Mesothelial cell of epicardium (in vitro differentiated cells): Measurements from ENCODE around the gene ZNF746. TPM values are rescaled to one million over a fixed set of nuclear protein-coding genes. Genes with fewer than 3 reads are reported as not detected.

Experiments
- DNase-seq, 2 experiments: peaks; one replicate each; pipeline ENCODE4 v3.0.0; 2021; ENCODE audit warnings: low spot score in 2 of 2; ENCODE audit not compliant: unreplicated experiment in 2 of 2
- H3K27ac Mint-ChIP-seq: 2 replicates; pipeline ENCODE4 v1.8.0; 2021; ENCODE audit warnings: mixed read lengths
- H3K27me3 Mint-ChIP-seq: 2 replicates; pipeline ENCODE4 v1.8.0; 2021; ENCODE audit warnings: low read depth, mixed read lengths
- H3K36me3 Mint-ChIP-seq: 2 replicates; pipeline ENCODE4 v1.8.0; 2021; ENCODE audit warnings: mixed read lengths
- H3K4me1 Mint-ChIP-seq: 2 replicates; pipeline ENCODE4 v1.8.0; 2021; ENCODE audit warnings: mixed read lengths
- H3K4me3 Mint-ChIP-seq: 2 replicates; pipeline ENCODE4 v1.8.0; 2021; ENCODE audit warnings: mild to moderate bottlenecking, moderate library complexity, mixed read lengths
- H3K9me3 Mint-ChIP-seq: 2 replicates; pipeline ENCODE4 v1.8.0; 2021; ENCODE audit warnings: mixed read lengths
- total RNA-seq: library from RNA; stranded (reverse); gene quantifications from 3 replicates; pipeline ENCODE4 v1.2.1, GENCODE V29; 2021
- TF ChIP-seq, protein P1 (sequence below): fragments of 200-600 bp; sonication (generic); IDR thresholded peaks from one replicate; pipeline ENCODE4 v1.5.0; 2021; ENCODE audit warnings: antibody characterized with exemption; ENCODE audit not compliant: unreplicated experiment

The ZNF746 gene
- total RNA-seq, 1 donor from 2014 or later: 27.3 TPM

DNA sequence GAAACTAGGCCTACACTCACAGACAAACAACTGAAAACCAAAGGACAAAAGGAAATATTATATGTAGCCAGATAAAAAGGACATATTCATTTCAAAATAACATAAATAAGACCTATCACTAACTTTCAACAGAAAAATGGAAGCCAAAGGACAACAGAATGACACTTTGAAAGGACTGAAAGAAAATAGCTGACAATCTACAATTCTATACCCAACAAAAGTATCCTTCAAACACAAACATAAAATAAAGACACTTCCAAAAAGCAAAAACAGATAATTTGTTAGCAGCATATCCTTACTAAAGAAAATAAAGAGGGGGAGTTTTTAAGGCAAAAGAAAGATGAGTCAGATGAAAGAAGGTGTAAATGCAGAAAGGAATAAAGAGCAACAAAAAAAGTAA, 7.9 kb upstream of the ZNF746 start:
- peaks cover 2% of the 10 kb centered on the region for H3K36me3 Mint-ChIP-seq
- DNase-seq: no peak
- peaks cover 21% of the 10 kb centered on the region for H3K27me3 Mint-ChIP-seq

DNA sequence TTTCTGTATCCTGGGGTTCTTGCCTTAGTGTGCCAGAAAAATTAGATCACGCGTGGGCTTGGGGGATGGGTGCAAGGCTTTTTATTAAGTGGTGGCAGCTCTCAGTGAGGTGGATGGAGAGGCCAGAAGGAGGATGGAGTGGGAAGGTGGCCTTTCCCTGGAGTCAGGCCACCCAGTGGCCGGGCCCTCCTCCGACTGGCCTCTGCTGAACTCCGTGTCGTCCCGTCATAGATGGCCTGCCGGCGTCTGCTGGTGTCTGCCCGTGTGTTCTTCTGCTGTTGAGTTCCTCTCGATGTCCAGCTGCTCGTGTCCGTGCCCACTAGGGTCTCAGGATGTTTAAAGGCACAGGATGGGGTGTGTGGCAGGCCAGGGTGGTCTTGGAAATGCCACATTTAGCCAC, 4.0 kb upstream of the ZNF746 start:
- H3K27ac Mint-ChIP-seq: no peak overlapping the region
- H3K4me3 Mint-ChIP-seq: no peak overlapping the region
- TF ChIP-seq, protein P1, sequence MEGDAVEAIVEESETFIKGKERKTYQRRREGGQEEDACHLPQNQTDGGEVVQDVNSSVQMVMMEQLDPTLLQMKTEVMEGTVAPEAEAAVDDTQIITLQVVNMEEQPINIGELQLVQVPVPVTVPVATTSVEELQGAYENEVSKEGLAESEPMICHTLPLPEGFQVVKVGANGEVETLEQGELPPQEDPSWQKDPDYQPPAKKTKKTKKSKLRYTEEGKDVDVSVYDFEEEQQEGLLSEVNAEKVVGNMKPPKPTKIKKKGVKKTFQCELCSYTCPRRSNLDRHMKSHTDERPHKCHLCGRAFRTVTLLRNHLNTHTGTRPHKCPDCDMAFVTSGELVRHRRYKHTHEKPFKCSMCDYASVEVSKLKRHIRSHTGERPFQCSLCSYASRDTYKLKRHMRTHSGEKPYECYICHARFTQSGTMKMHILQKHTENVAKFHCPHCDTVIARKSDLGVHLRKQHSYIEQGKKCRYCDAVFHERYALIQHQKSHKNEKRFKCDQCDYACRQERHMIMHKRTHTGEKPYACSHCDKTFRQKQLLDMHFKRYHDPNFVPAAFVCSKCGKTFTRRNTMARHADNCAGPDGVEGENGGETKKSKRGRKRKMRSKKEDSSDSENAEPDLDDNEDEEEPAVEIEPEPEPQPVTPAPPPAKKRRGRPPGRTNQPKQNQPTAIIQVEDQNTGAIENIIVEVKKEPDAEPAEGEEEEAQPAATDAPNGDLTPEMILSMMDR: no peak
- H3K9me3 Mint-ChIP-seq: peaks cover 19% of the 10 kb centered on the region
- DNase-seq: no peak
- H3K36me3 Mint-ChIP-seq: no peaks in the 10 kb centered on the region
- peaks cover 3% of the 10 kb centered on the region for H3K4me1 Mint-ChIP-seq
- H3K27me3 Mint-ChIP-seq: peaks cover 41% of the 10 kb centered on the region

More for the DNA sequence above, 7.9 kb upstream of the ZNF746 start:
- TF ChIP-seq, protein P1: no peak
- H3K4me1 Mint-ChIP-seq: no peaks in the 10 kb centered on the region
- no peak overlapping the region for H3K27ac Mint-ChIP-seq
- no peak overlapping the region for H3K4me3 Mint-ChIP-seq
- H3K9me3 Mint-ChIP-seq: peaks cover 34% of the 10 kb centered on the region

DNA sequence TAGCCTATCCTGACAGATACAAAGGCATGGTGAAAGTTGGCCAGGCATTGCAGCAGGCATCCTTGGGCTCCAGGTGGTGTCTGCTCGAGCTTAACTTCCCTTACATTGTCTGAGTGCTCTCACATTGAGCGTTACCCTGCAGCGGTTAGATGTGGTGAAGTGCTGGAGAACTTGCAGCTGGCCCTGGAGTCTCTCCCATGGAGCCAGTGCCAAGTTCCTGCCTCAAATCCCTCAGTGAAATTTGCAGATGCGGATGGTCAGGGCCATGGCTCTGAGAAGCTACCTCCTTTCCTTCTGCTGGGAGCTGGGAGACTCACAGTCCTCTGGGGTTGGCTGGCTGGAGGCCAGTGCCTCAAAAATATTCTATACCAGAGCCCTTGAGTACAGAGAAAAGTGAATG, 3.3 kb upstream of the ZNF746 start:
- Mint-ChIP-seq H3K4me1 (peaks cover 11% of the 10 kb centered on the region), H3K27me3 (peaks cover 41% of the 10 kb centered on the region), H3K36me3 (no peaks in the 10 kb centered on the region), H3K4me3 (no peak overlapping the region), H3K27ac (no peak overlapping the region), H3K9me3 (peaks cover 15% of the 10 kb centered on the region)
- DNase-seq: no peak
- TF ChIP-seq, protein P1: no peak

DNA sequence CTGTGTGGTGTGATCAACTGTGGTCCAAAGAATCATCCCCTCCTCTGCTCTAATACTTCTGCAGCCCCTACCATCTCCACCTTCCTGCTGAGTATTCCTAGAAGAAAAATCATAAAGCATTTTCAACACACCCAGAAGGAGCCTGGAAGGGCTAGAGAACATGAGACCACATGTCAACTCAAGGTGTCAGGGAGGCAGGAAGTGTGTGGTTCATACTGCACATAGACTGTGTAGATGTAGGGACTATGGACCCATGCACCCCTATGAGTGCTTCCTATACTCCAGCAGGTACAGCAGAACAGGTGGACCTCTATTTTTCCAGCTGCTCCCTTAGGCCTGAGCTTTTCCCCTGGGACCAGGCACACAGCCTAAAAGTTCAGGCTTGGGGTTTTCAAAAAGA, 2.6 kb upstream of the ZNF746 start:
- peaks cover 9% of the 10 kb centered on the region for H3K9me3 Mint-ChIP-seq
- DNase-seq: no peak
- H3K36me3 Mint-ChIP-seq: no peaks in the 10 kb centered on the region
- H3K27me3 Mint-ChIP-seq: peaks cover 41% of the 10 kb centered on the region
- no peak overlapping the region for H3K27ac Mint-ChIP-seq
- TF ChIP-seq, protein P1: no peak
- H3K4me3 Mint-ChIP-seq: no peak overlapping the region
- peaks cover 16% of the 10 kb centered on the region for H3K4me1 Mint-ChIP-seq

DNA sequence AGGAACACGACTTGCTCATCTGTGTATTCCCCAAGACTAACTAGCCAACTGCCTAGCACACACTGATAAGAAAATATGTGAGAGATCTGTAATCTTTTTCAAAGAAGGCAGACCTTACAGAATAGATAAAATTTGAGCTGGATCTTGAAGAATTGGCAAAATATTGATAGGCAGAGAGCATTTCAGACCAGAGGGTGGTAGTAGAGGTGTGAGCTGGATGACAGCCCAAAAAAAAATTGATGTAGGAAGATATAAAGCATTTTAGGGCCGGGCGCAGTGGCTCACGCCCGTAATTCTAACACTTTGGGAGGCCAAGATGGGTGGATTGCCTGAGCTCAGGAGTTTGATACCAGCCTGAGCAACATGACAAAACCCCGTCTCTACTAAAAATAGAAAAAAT, 1.2 kb upstream of the ZNF746 start:
- peaks cover 38% of the 10 kb centered on the region for H3K27me3 Mint-ChIP-seq
- H3K4me1 Mint-ChIP-seq: peaks cover 21% of the 10 kb centered on the region
- no peak for DNase-seq
- H3K9me3 Mint-ChIP-seq: no peaks in the 10 kb centered on the region
- TF ChIP-seq, protein P1: no peak
- H3K4me3 Mint-ChIP-seq: peak overlapping the region; percentile 62
- H3K27ac Mint-ChIP-seq: no peak overlapping the region
- H3K36me3 Mint-ChIP-seq: peaks cover 3% of the 10 kb centered on the region
